HEK293 (cell line): ENCODE data around the gene DCP1B.

ENCODE experiments used
- CTCF ChIA-PET: fragments of 350-600 bp; formaldehyde crosslinking; extraction: SDS; loops from one replicate; lab custom pipeline; 2021; ENCODE audit warnings: antibody characterized with exemption; lab: Yijun Ruan, JAX
- POLR2A ChIA-PET: fragments of 300-600 bp; formaldehyde crosslinking; extraction: SDS; loops from one replicate; lab custom pipeline; 2020; ENCODE audit warnings: antibody characterized with exemption, inconsistent platforms; lab: Yijun Ruan, JAX
- H3K27ac ChIP-seq: fragments of 200-500 bp; sonication (Bioruptor generic); 2 replicates; pipeline ENCODE4 v1.5.1; 2014; ENCODE audit warnings: low read depth, low read length, control low read depth, inconsistent platforms; ENCODE audit errors: extremely low read depth
- H3K36me3 ChIP-seq, 2 experiments: fragments of 200-500 bp in 1 of 2; sonication (Bioruptor generic) in 1 of 2; 1 replicate in 1 of 2; 2 replicates in 1 of 2; pipeline ENCODE4 v1.5.1; 2014 to 2017; ENCODE audit warnings: inconsistent platforms in 2 of 2, low read length in 2 of 2; ENCODE audit not compliant: control insufficient read depth in 2 of 2, insufficient read depth in 1 of 2
- H3K4me1 ChIP-seq: fragments of 200-500 bp; sonication (Bioruptor generic); 2 replicates; pipeline ENCODE4 v1.5.1; 2014; ENCODE audit warnings: mild to moderate bottlenecking, low read length, inconsistent platforms; ENCODE audit not compliant: control insufficient read depth, insufficient read depth
- H3K4me3 ChIP-seq: 2 replicates; pipeline ENCODE4 v1.5.1; 2011; ENCODE audit warnings: low read depth, mild to moderate bottlenecking, control low read depth, low read length, moderate library complexity
- H3K9me3 ChIP-seq: fragments of 200-500 bp; sonication (Bioruptor generic); 2 replicates; pipeline ENCODE4 v1.5.1; 2014; ENCODE audit warnings: low read depth, low read length, inconsistent platforms; ENCODE audit not compliant: control insufficient read depth, insufficient read depth
- KLF7 ChIP-seq: fragments of 450-650 bp; formaldehyde crosslinking; IDR thresholded peaks from 2 replicates; pipeline ENCODE4 v1.5.1; 2016; ENCODE audit warnings: missing biosample characterization, missing genetic modification characterization, borderline replicate concordance
- OSR2 ChIP-seq: fragments of 450-650 bp; formaldehyde crosslinking; IDR thresholded peaks from 2 replicates; pipeline ENCODE4 v1.5.1; 2016; ENCODE audit warnings: missing biosample characterization, missing genetic modification characterization
- OVOL3 ChIP-seq: fragments of 450-650 bp; formaldehyde crosslinking; IDR thresholded peaks from 2 replicates; pipeline ENCODE4 v1.5.1; 2016; ENCODE audit warnings: missing biosample characterization, missing genetic modification characterization
- PRDM2 ChIP-seq: fragments of 450-650 bp; formaldehyde crosslinking; IDR thresholded peaks from 2 replicates; pipeline ENCODE4 v1.5.1; 2016; ENCODE audit warnings: missing biosample characterization, missing genetic modification characterization, borderline replicate concordance
- SP2 ChIP-seq: fragments of 450-650 bp; formaldehyde crosslinking; IDR thresholded peaks from 2 replicates; pipeline ENCODE4 v1.5.1; 2016; ENCODE audit warnings: missing biosample characterization, missing genetic modification characterization
- ZFP37 ChIP-seq: fragments of 450-650 bp; formaldehyde crosslinking; IDR thresholded peaks from 2 replicates; pipeline ENCODE4 v1.5.1; 2016; ENCODE audit warnings: missing biosample characterization, missing genetic modification characterization
- ZNF121 ChIP-seq: fragments of 450-650 bp; formaldehyde crosslinking; IDR thresholded peaks from 2 replicates; pipeline ENCODE4 v1.5.1; 2016; ENCODE audit warnings: missing biosample characterization, missing genetic modification characterization
- ZNF24 ChIP-seq: fragments of 450-650 bp; formaldehyde crosslinking; IDR thresholded peaks from 2 replicates; pipeline ENCODE4 v1.5.1; 2016; ENCODE audit warnings: missing biosample characterization, missing genetic modification characterization
- ZNF426 ChIP-seq: fragments of 450-650 bp; formaldehyde crosslinking; IDR thresholded peaks from 2 replicates; pipeline ENCODE4 v1.5.1; 2017; ENCODE audit warnings: missing biosample characterization, missing genetic modification characterization, mild to moderate bottlenecking, inconsistent platforms, moderate library complexity
- ZNF433 ChIP-seq: fragments of 450-650 bp; formaldehyde crosslinking; IDR thresholded peaks from 2 replicates; pipeline ENCODE4 v1.5.1; 2016; ENCODE audit warnings: missing biosample characterization, missing genetic modification characterization, low read depth
- ZNF488 ChIP-seq: fragments of 450-650 bp; formaldehyde crosslinking; IDR thresholded peaks from 2 replicates; pipeline ENCODE4 v1.5.1; 2016; ENCODE audit warnings: missing biosample characterization, missing genetic modification characterization
- ZNF544 ChIP-seq: fragments of 450-650 bp; formaldehyde crosslinking; IDR thresholded peaks from 2 replicates; pipeline ENCODE4 v1.5.0; 2017; ENCODE audit warnings: missing biosample characterization, missing genetic modification characterization
- ZNF600 ChIP-seq: fragments of 450-650 bp; formaldehyde crosslinking; IDR thresholded peaks from 2 replicates; pipeline ENCODE4 v1.5.1; 2016; ENCODE audit warnings: missing biosample characterization, missing genetic modification characterization
- ZNF776 ChIP-seq: fragments of 450-650 bp; formaldehyde crosslinking; IDR thresholded peaks from 2 replicates; pipeline ENCODE4 v1.5.0; 2017; ENCODE audit warnings: missing biosample characterization, missing genetic modification characterization, borderline replicate concordance

DCP1B gene

GRCh38 chr12:1913377-1914113 is 90.7 kb downstream of the DCP1B start:
- POLR2A ChIA-PET = no interaction called here
- no peak overlapping the region for H3K27ac ChIP-seq
- TF ChIP-seq ZNF488 (tag by site-specific recombination) = no peak
- TF ChIP-seq ZNF544 (tag by site-specific recombination) = no peak
- no peak for TF ChIP-seq ZNF433 (tag by site-specific recombination)
- no peak for TF ChIP-seq ZNF600 (tag by site-specific recombination)
- no peak for TF ChIP-seq OSR2 (tag by site-specific recombination)
- TF ChIP-seq PRDM2 (tag by site-specific recombination) = no peak
- no peak for TF ChIP-seq OVOL3 (tag by site-specific recombination)
- no peak for TF ChIP-seq ZFP37 (tag by site-specific recombination)
- TF ChIP-seq ZNF24 (tag by site-specific recombination) = no peak
- TF ChIP-seq ZNF426 (tag by site-specific recombination) = no peak
- TF ChIP-seq ZNF121 (tag by site-specific recombination) = no peak
- TF ChIP-seq, all 188 proteins: peak for 0
- Histone ChIP-seq H3K36me3 (no peaks in the 10 kb centered on the region), H3K9me3 (no peaks in the 10 kb centered on the region), H3K4me3 (no peak overlapping the region), H3K4me1 (no peaks in the 10 kb centered on the region)
- CTCF ChIA-PET = interaction anchor here (1.1 kb wide), 1 partner anchor 259 kb away, joined by 3 read pairs; no protein-coding TSS in a partner anchor

GRCh38 chr12:1912580-1913376 is 91.5 kb downstream of the DCP1B start:
- POLR2A ChIA-PET = no interaction called here
- H3K4me1 ChIP-seq = no peaks in the 10 kb centered on the region
- TF ChIP-seq ZNF776 (tag by site-specific recombination) (no peak), SP2 (tag by site-specific recombination) (no peak), KLF7 (tag by site-specific recombination) (no peak)
- TF ChIP-seq, all 188 proteins: peak for 0
- Histone ChIP-seq H3K36me3 (no peaks in the 10 kb centered on the region), H3K4me3 (no peak overlapping the region), H3K27ac (no peak overlapping the region), H3K9me3 (no peaks in the 10 kb centered on the region)
- CTCF ChIA-PET = interaction anchor here (0.8 kb wide), 1 partner anchor 25 kb away, joined by 3 read pairs; no protein-coding TSS in a partner anchor
